Measurements from ENCODE around the gene CPA3. TPM values are rescaled to one million over a fixed set of nuclear protein-coding genes. Genes with fewer than 3 reads are reported as not detected.

CPA3 gene
- total RNA-seq, 2 donors from 2014 or later = not detected

DNA sequence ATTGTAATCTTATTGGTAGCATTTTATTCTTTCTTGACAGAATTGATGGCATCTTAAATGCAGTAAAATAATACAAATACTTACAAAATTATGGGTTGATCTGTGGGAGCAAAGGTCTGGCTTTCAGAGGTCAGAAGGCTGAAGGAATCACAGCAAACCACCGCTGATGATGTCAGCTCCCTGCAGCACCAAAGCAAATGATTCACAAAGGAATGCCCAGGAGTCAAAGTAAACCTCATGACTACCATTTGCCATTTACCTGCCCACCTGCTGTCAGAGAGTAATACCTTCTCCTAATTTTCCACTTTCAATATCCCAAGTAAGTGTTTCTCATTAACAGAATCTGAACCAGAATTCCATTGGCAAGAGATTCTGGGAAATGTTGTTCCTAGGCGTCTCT, 46.1 kb downstream of the CPA3 start:
- H3K9me3 Mint-ChIP-seq = no peaks in the 10 kb centered on the region

GRCh38 chr3:148911592-148911991, 46.5 kb downstream of the CPA3 start:
- Mint-ChIP-seq H3K4me1 (ENCODE audit: low read depth) (no peaks in the 10 kb centered on the region), H3K36me3 (ENCODE audit: insufficient read depth in 2 of 2) (no peaks in the 10 kb centered on the region), H3K9me3 (no peaks in the 10 kb centered on the region), H3K27me3 (ENCODE audit: low read depth) (peaks cover 13% of the 10 kb centered on the region), H3K27ac (no peak overlapping the region), H3K4me3 (no peak overlapping the region)
- no peak for DNase-seq
- ATAC-seq (replicated peaks in 1 of 2) = no peak

More for the DNA sequence above, 46.1 kb downstream of the CPA3 start:
- Mint-ChIP-seq H3K4me3 (no peak overlapping the region), H3K27me3 (ENCODE audit: low read depth) (peaks cover 15% of the 10 kb centered on the region), H3K27ac (no peak overlapping the region), H3K36me3 (ENCODE audit: insufficient read depth in 2 of 2) (no peaks in the 10 kb centered on the region), H3K4me1 (ENCODE audit: low read depth) (no peaks in the 10 kb centered on the region)
- DNase-seq = no peak
- ATAC-seq (replicated peaks in 1 of 2) = no peak

DNA sequence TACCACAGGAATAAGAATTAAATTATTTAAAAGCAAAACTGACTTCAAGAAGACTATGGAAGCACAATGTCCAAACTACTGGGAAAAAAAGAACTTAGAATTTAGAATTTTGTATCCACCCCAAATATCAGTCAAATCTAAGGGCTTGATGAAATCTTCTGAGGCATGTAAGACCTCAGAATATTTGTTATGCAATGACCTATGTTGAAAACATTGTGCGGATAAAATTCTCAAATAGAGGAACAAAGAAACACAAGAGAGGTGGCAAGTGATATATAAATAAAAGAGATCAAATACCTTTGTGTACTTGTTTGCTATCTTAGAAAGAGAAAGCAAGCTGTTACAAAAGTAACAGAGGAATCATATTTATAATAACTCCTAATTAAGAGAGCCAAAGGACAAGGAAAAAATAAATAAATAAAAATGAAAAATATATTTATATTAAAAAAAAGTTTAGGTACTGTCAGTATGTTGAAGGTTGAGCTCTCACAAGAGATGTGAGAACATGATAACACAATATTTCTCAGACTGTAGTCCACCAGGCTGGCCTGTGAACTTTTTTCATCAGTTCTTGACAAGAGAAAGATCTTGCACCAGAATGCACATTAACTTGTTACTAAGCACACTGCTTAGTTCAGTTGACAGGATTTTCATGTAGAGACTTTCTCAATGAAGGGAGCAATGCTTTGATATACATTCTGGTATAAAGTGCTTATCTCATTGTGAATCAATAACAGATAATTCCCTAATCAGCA, 50.0 kb downstream of the CPA3 start:
- Mint-ChIP-seq H3K9me3 (no peaks in the 10 kb centered on the region), H3K27me3 (ENCODE audit: low read depth) (peaks cover 8% of the 10 kb centered on the region), H3K4me3 (no peak overlapping the region), H3K36me3 (ENCODE audit: insufficient read depth in 2 of 2) (no peaks in the 10 kb centered on the region), H3K4me1 (ENCODE audit: low read depth) (no peaks in the 10 kb centered on the region), H3K27ac (no peak overlapping the region)
- no peak for ATAC-seq (replicated peaks in 1 of 2)
- DNase-seq = no peak

DNA sequence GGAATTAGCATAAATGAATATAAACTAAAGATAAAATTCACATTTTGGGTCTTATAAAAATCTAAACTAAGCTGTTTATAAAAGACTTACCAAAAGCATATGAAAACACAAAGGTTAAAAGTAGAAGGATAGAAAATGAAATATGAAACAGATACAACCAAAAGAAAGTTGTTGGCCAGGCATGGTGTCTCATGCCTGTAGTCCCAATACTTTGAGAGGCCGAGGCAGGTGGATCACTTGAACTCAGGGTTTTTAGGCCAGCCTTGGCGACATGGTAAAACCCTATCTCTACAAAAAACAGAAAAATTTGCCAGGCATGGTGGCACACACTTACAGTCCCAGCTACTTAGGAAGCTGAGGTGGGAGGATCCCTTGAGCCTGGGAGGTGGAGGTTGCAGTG, 51.0 kb downstream of the CPA3 start:
- Mint-ChIP-seq H3K27me3 (ENCODE audit: low read depth) (peaks cover 8% of the 10 kb centered on the region), H3K27ac (no peak overlapping the region), H3K4me3 (no peak overlapping the region), H3K4me1 (ENCODE audit: low read depth) (no peaks in the 10 kb centered on the region), H3K36me3 (ENCODE audit: insufficient read depth in 2 of 2) (no peaks in the 10 kb centered on the region), H3K9me3 (no peaks in the 10 kb centered on the region)
- DNase-seq (no peak), ATAC-seq (replicated peaks in 1 of 2) (no peak)

GRCh38 chr3:148922467-148922866, 57.4 kb downstream of the CPA3 start:
- Mint-ChIP-seq H3K27ac (no peak overlapping the region), H3K9me3 (no peaks in the 10 kb centered on the region), H3K36me3 (ENCODE audit: insufficient read depth in 2 of 2) (no peaks in the 10 kb centered on the region), H3K4me3 (no peak overlapping the region), H3K27me3 (ENCODE audit: low read depth) (peaks cover 6% of the 10 kb centered on the region), H3K4me1 (ENCODE audit: low read depth) (no peaks in the 10 kb centered on the region)
- DNase-seq = no peak
- no peak for ATAC-seq (replicated peaks in 1 of 2)

DNA sequence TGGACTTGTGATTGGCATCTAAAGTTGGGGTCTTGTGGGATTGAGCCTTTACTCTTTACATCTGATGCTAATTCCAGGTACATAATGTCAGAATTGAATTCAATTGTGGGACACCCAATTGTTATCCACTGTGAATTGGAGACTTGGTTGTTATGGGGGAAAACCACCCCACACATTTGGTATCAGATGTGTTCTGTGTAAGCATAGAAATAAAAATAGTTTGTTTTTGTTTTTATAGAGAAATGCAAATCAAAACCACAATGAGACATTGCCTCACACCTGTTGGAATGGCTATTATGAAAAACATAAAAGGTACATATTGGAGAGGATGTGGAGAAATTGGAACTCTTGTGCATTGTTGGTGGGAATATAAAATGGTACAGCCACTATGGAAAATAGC, 58.5 kb downstream of the CPA3 start:
- Mint-ChIP-seq H3K4me3 (no peak overlapping the region), H3K4me1 (ENCODE audit: low read depth) (no peaks in the 10 kb centered on the region), H3K36me3 (ENCODE audit: insufficient read depth in 2 of 2) (no peaks in the 10 kb centered on the region), H3K9me3 (no peaks in the 10 kb centered on the region), H3K27me3 (ENCODE audit: low read depth) (peaks cover 6% of the 10 kb centered on the region), H3K27ac (no peak overlapping the region)
- ATAC-seq (replicated peaks in 1 of 2) = no peak
- no peak for DNase-seq

DNA sequence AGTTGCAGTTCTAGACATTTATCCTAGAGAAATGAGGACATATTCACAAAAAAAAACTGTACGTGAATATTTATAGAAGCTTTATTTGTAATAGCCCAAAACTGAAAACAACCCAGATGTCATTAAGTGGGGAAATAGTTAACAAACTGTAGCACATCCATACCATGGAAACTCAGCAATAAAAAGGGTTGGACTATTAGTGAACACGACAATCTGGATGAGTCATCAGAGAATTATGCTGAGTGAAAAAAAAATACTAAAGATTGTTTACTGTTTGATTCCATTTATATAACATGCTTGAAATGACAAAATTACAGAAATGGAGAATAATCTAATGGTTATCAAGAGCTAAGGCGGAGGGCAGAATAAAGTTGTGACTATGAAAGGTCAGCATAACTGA, 59.5 kb downstream of the CPA3 start:
- Mint-ChIP-seq H3K27me3 (ENCODE audit: low read depth) (peaks cover 6% of the 10 kb centered on the region), H3K4me3 (no peak overlapping the region), H3K36me3 (ENCODE audit: insufficient read depth in 2 of 2) (no peaks in the 10 kb centered on the region), H3K27ac (no peak overlapping the region), H3K9me3 (no peaks in the 10 kb centered on the region), H3K4me1 (ENCODE audit: low read depth) (no peaks in the 10 kb centered on the region)
- no peak for ATAC-seq (replicated peaks in 1 of 2)
- DNase-seq = no peak

GRCh38 chr3:148925845-148926244, 60.7 kb downstream of the CPA3 start:
- Mint-ChIP-seq H3K27ac (no peak overlapping the region), H3K4me1 (ENCODE audit: low read depth) (no peaks in the 10 kb centered on the region), H3K9me3 (no peaks in the 10 kb centered on the region), H3K36me3 (ENCODE audit: insufficient read depth in 2 of 2) (no peaks in the 10 kb centered on the region), H3K4me3 (no peak overlapping the region), H3K27me3 (ENCODE audit: low read depth) (peaks cover 6% of the 10 kb centered on the region)
- DNase-seq (no peak), ATAC-seq (replicated peaks in 1 of 2) (no peak)

DNA sequence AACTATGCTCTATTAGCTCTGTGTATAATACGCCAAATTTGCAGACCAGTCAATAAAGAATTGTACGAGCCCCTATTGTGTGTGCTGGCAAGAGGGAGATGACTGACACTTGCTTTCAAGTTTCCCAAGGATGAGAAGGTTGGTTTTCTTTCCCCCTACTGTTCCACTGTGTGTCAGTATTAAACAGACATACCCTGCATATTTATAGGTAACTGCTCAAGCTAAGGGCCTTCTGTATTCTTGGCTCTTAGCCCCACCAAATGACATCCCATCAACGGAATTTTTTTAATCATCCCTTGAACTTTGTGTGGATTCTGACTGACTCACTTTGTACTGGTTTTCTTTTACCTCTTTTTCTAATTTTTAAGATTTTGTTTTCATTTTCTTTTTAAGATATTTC, 65.7 kb downstream of the CPA3 start:
- no peaks in the 10 kb centered on the region for H3K9me3 Mint-ChIP-seq
- no peaks in the 10 kb centered on the region for H3K4me1 Mint-ChIP-seq (ENCODE audit: low read depth)
- H3K36me3 Mint-ChIP-seq (ENCODE audit: insufficient read depth in 2 of 2) = no peaks in the 10 kb centered on the region
- ATAC-seq (replicated peaks in 1 of 2) (no peak), DNase-seq (no peak)
- peaks cover 15% of the 10 kb centered on the region for H3K27me3 Mint-ChIP-seq (ENCODE audit: low read depth)
- H3K4me3 Mint-ChIP-seq = no peak overlapping the region
- no peak overlapping the region for H3K27ac Mint-ChIP-seq

- Mint-ChIP-seq H3K4me1 (ENCODE audit: low read depth) (no peaks in the 10 kb centered on the region), H3K9me3 (no peaks in the 10 kb centered on the region), H3K36me3 (ENCODE audit: insufficient read depth in 2 of 2) (no peaks in the 10 kb centered on the region), H3K27me3 (ENCODE audit: low read depth) (peaks cover 22% of the 10 kb centered on the region), H3K4me3 (no peak overlapping the region), H3K27ac (no peak overlapping the region)
- DNase-seq (no peak), ATAC-seq (replicated peaks in 1 of 2) (no peak)
Observed at GRCh38 chr3:148931574-148931973, 66.5 kb downstream of the CPA3 start.

DNA sequence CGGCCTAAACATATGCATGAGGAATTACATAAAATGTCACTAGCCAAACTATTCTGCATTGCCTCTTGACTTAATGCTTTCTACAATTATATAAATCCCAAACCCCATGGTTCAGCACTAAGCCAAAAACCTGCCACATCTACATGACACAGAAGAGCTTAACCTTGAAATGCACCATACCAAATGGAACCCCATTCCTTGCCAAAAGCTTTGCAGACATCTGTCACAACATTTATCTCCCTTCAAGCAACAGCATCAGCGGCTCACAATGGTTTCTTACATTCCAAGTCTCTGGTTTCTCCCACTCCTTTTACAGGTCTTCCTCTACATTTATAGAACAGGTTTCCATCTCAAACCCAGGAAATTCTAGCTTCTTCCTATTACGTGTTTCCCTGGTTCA, 67.9 kb downstream of the CPA3 start:
- no peak overlapping the region for H3K27ac Mint-ChIP-seq
- no peak for ATAC-seq (replicated peaks in 1 of 2)
- H3K36me3 Mint-ChIP-seq (ENCODE audit: insufficient read depth in 2 of 2) = no peaks in the 10 kb centered on the region
- H3K4me1 Mint-ChIP-seq (ENCODE audit: low read depth) = no peaks in the 10 kb centered on the region
- H3K27me3 Mint-ChIP-seq (ENCODE audit: low read depth) = peaks cover 35% of the 10 kb centered on the region
- H3K4me3 Mint-ChIP-seq = no peak overlapping the region
- no peaks in the 10 kb centered on the region for H3K9me3 Mint-ChIP-seq
- DNase-seq = no peak

- peaks cover 34% of the 10 kb centered on the region for H3K27me3 Mint-ChIP-seq (ENCODE audit: low read depth)
Observed at GRCh38 chr3:148937467-148938255, 72.6 kb downstream of the CPA3 start.

GRCh38 chr3:148938306-148938705, 73.2 kb downstream of the CPA3 start:
- Mint-ChIP-seq H3K9me3 (no peaks in the 10 kb centered on the region), H3K36me3 (ENCODE audit: insufficient read depth in 2 of 2) (no peaks in the 10 kb centered on the region), H3K4me3 (no peak overlapping the region), H3K27ac (no peak overlapping the region), H3K4me1 (ENCODE audit: low read depth) (no peaks in the 10 kb centered on the region), H3K27me3 (ENCODE audit: low read depth) (peaks cover 29% of the 10 kb centered on the region)
- no peak for ATAC-seq (replicated peaks in 1 of 2)
- DNase-seq = no peak

More at GRCh38 chr3:148937467-148938255, 72.6 kb downstream of the CPA3 start:
- Mint-ChIP-seq H3K27ac (no peak overlapping the region), H3K36me3 (ENCODE audit: insufficient read depth in 2 of 2) (no peaks in the 10 kb centered on the region), H3K9me3 (no peaks in the 10 kb centered on the region), H3K4me3 (no peak overlapping the region), H3K4me1 (ENCODE audit: low read depth) (no peaks in the 10 kb centered on the region)
- DNase-seq (no peak), ATAC-seq (replicated peaks in 1 of 2) (no peak)

Data from activated T-cell treated with anti-CD3 and anti-CD28 coated beads, Interleukin-2, amount 50 U/mL, for 72 hours (primary cell).